GM13977 (cell line): ENCODE measurements around the gene MYPOP.

Source experiments
- DNase-seq: peaks from one replicate; pipeline ENCODE4 v3.0.0; 2012; ENCODE audit warnings: low spot score
- in situ Hi-C: fragments of 300-500 bp; cut with MboI; formaldehyde crosslinking; loops from one replicate; pipeline ENCODE4 v1.12.0; 2022; ENCODE audit warnings: low sequenced_read_pairs, low pct_unique_long_range_greater_than_20kb, mixed read lengths, inconsistent platforms; ENCODE audit not compliant: unreplicated experiment
- TF ChIP-seq, protein P1 (sequence below): IDR thresholded peaks from 2 replicates; pipeline ENCODE4 v1.5.1; 2012; ENCODE audit warnings: mild to moderate bottlenecking, control low read depth; ENCODE audit not compliant: insufficient read depth; ENCODE audit errors: extremely low read depth, missing control alignments

Gene MYPOP

DNA sequence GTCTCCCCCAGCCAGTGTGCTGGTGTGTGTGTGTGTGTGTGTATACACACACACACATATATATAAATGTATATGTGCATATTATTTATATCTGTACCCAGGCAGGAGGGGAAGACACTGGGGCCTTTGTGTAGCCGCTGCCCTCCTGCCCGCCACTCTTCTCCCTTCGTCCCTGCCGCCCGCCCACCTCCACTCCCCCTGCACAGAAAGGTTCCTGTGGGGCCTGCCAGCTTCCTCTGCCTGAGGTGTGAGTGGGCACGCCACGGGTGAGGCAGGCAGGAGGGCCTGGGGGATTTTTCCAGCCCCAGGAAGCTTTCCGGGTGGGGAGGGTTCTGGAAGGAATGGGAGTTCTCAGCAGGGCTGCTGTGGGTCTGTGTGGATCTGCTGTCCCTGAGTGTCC is 23.4 kb downstream of the MYPOP start:
- in situ Hi-C loops, result no loop called here
- DNase-seq, result no peak
- TF ChIP-seq, protein P1, sequence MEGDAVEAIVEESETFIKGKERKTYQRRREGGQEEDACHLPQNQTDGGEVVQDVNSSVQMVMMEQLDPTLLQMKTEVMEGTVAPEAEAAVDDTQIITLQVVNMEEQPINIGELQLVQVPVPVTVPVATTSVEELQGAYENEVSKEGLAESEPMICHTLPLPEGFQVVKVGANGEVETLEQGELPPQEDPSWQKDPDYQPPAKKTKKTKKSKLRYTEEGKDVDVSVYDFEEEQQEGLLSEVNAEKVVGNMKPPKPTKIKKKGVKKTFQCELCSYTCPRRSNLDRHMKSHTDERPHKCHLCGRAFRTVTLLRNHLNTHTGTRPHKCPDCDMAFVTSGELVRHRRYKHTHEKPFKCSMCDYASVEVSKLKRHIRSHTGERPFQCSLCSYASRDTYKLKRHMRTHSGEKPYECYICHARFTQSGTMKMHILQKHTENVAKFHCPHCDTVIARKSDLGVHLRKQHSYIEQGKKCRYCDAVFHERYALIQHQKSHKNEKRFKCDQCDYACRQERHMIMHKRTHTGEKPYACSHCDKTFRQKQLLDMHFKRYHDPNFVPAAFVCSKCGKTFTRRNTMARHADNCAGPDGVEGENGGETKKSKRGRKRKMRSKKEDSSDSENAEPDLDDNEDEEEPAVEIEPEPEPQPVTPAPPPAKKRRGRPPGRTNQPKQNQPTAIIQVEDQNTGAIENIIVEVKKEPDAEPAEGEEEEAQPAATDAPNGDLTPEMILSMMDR, result no peak

DNA sequence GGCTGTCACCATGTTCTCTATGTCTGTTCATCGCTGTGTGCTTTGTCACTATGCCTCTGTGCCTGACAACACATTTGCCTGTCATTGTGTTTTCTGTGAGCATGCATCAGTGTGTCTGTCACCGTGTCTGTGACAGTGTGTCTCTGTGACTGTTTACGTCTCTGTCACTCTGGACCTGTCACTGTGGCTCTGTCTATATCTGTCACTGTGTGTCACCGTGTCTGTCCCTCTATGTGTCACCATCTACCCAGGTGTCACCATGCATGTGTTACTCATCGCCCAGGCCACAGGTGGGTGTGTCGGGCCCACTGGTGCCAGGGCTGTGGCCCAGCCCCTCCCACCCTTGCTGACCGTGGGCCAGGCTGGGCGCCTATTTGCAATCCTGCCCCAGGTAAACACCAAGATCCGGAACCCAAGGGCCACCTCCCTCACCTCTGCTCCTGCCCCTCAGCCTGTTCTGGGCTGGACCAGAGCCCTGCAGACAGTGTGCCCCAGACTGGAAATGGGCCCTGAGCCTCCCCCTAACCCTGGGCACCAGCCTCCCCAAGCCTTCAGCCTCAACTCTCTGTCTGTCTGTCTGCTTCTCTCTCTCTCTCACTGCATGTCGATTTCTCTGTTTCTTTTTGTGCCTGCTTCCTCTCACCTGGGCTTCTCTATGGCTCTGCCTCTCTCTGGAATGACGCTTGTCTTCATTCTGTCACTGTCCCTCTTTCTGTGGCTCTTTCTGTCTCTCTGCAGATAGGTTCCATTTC is 24.2 kb downstream of the MYPOP start:
- in situ Hi-C loops, result no loop called here
- DNase-seq, result no peak
- TF ChIP-seq, protein P1, result no peak

DNA sequence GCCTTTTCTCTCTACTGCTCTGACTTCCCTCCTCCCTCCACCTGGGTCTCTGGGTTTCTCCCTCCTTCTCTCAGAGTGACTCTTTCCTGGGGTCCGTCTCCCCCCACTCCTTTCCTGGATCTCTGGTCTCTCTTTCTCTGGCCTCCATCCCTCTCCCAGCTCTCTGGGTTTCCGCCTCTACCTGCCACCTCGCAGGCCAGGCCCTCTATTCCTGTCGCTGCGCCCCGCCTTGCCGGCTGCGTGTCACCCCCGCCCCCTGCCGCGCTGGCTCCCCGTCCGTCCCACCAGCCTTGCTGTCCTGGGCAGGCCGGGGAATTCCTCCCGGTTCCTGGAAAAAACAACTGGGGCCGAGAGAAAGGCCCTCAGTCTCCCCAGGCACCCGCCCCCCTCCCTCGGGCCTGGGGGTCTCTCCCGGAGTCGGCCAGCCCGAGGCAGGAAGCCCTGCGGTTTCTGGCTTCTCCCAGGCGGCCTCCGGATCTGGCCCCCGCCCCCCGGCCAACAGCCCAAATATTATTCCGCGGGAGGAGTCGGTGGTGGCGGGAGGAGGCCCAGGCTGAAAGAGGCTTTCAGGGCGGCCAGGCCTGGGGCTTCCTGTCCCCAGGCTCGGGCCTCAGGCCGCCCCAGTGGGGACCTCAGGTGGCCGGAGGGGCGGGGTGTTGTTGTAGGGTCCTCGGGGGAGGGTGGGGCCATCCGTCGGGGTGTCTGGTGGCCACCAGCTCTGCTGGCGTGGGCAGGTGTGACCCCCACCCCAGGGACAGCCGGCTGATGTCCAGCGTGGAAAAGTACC is 25.8 kb downstream of the MYPOP start:
- peak; percentile 54 for DNase-seq
- in situ Hi-C loops, result no loop called here
- TF ChIP-seq, protein P1, result no peak

DNA sequence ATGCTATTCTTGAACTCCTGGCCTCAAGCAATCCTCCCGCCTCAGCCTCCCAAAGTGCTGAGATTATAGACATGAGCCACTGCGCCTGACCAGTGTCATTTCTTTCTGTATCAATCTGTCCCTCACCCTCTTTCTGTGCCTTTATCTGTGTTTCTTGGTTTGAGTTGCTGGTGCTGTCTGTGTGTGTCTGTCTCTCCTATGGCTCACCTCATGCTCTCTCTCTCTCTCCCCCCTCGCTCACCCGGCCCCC is 26.3 kb downstream of the MYPOP start:
- in situ Hi-C loops, result no loop called here
- peak; percentile 80 for DNase-seq
- TF ChIP-seq, protein P1, result no peak

DNA sequence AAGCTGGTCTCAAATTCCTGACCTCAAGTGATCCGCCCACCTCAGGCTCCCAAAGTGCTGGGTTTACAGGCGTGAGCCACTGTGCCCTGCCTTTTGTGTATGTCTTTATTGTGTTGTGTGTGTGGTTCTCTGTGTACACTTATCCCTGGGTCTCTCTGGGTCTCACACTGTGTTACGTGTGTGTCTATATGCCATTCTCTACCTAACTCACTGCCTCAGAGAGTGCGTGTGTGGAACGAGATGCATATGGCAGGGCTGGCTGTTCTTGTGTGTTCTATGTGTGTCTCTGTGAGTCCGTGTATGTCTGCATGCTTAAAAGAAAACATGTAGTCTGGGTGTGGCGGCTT is 27.8 kb downstream of the MYPOP start:
- no peak for DNase-seq
- in situ Hi-C loops, result no loop called here
- TF ChIP-seq, protein P1, result no peak

DNA sequence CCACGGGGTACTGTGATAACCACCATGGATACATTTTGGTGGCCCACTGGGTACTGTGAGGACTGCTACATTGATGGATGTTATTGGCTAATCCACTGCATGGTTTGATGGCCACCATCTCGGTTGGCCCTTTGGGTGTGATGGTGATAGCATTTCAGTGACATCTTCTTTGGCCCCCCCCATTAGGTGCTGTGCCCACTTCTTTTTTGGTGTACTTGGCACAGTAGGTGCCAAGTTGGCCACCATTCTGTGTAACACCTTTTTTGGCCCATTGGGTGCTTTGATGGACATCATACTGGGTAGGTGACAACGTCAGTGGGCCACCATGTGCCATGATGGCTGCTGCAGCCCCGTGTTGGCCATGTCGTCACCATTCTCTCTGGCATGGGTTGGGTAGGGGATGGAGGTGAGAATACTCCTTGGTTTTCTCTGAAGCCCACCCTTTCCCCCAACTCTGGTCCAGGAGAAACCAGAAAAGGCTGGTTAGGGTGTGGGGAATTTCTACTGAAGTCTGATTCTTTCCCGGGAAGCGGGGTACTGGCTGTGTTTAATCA is 29.1 kb downstream of the MYPOP start:
- no peak for DNase-seq
- TF ChIP-seq, protein P1, result no peak
- in situ Hi-C loops, result no loop called here
